ENCODE data around the gene RAB28. TPM values are rescaled to one million over a fixed set of nuclear protein-coding genes. Genes with fewer than 3 reads are reported as not detected.

RAB28 gene
- total and polyA plus RNA-seq, 2 of the 8 experiments (the other 6 are each of a cell fraction or from before 2014, with no cell fraction given), result 16.0 to 18.7 TPM

DNA sequence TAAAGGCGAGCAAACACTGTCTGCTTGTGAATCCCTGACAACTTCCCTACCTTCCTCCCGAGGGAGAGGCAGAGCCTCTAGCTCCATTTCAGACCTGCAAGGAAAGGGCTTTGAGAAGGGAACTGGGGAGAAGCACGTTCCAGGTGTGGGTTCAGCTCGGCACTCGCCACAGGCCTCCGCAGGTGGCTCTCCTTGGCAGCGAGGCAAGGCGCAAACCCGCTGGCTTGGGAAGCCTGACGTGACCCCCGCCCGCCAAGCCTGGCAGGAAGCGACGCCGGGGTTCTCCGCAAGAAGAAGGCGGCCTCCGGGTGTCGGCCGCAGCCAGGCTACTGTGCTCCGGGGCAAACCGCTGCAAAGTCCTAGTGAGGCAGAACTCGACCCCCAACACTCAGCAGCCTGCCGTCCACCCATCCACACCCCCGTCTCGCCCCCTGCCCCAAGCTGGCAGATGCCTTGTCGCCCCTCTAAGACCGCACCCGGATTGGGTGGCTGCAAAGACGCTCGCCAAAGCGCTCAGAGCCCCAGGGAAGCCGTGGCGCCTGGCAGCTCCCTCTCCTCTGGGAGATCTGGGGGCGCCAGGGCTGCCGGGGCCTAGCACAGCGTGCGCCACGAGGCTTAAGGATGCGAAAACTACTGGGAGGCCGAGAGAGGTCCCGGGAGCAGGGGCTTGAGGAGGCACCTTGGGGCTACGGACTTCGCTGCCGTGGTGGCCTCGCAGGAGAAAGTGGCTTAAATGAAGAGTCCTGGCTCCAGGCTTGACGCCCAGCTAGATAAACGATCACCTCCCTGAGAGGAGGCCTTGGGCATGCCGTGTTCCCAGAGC, 38.4 kb upstream of the RAB28 start (continued):
- TF ChIP-seq, protein P1, sequence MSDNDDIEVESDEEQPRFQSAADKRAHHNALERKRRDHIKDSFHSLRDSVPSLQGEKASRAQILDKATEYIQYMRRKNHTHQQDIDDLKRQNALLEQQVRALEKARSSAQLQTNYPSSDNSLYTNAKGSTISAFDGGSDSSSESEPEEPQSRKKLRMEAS (IDR thresholded peaks at IDR 0.05), result peak; percentile 66; the same call in 1 of the 2 replicates
- TF ChIP-seq JUN (IDR thresholded peaks at IDR 0.05; ENCODE audit: low read depth, low read length), result no peak
- TF ChIP-seq, protein P2, sequence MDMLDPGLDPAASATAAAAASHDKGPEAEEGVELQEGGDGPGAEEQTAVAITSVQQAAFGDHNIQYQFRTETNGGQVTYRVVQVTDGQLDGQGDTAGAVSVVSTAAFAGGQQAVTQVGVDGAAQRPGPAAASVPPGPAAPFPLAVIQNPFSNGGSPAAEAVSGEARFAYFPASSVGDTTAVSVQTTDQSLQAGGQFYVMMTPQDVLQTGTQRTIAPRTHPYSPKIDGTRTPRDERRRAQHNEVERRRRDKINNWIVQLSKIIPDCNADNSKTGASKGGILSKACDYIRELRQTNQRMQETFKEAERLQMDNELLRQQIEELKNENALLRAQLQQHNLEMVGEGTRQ (IDR thresholded peaks at IDR 0.05; ENCODE audit: low read length), result no peak
- TF ChIP-seq EZH2 (IDR thresholded peaks at IDR 0.05; ENCODE audit: low read depth, low read length, severe bottlenecking), result peak; percentile 99
- TF ChIP-seq SAP30 (IDR thresholded peaks at IDR 0.05; ENCODE audit: insufficient read depth, insufficient replicate concordance, low read length), result no peak
- TF ChIP-seq NANOG (IDR thresholded peaks at IDR 0.05; ENCODE audit: insufficient read depth, low read depth, low read length, poor library complexity, severe bottlenecking), result no peak
- TF ChIP-seq POLR2AphosphoS5 (IDR thresholded peaks at IDR 0.05; ENCODE audit: low read depth, low read length), result no peak

Data from H1 (cell line).